Activated CD4-positive, alpha-beta T cell treated with anti-CD3 and anti-CD28 coated beads, Interleukin-2, Interleukin-6, amounts not matched to agents 100 ng/mL and 50 ng/mL, durations not matched to agents 16 hours and 8 hours (primary cell): ENCODE results near the gene ANK3.

Source experiments
- DNase-seq: peaks from one replicate; pipeline ENCODE4 v3.0.0-alpha.2; 2020

ANK3 gene

GRCh38 chr10:60169111-60169510 is 220.6 kb downstream of the ANK3 start:
- DNase-seq, result no peak

- no peak for DNase-seq
Observed at GRCh38 chr10:60167050-60167449, 222.6 kb downstream of the ANK3 start.

DNA sequence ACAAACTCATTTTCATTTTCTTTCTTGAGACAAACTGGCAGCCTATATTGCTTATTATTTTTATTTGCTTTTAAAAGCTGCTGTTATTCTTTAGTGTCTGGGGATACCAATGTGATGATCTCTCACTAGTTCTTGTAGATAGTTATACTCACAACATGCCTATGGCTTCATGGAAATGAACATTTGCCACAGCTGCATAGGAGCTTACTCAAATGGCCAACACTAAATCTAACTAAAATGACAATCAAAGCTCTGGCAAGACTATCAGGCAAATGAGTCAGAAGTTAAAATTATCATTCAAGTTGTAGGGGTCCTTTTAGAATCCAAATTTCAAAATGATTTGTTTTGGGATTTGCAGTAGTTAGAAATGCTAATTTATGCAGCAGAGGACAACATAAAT is 225.9 kb downstream of the ANK3 start:
- DNase-seq, result no peak

GRCh38 chr10:60162631-60163030 is 227.0 kb downstream of the ANK3 start:
- DNase-seq, result no peak

DNA sequence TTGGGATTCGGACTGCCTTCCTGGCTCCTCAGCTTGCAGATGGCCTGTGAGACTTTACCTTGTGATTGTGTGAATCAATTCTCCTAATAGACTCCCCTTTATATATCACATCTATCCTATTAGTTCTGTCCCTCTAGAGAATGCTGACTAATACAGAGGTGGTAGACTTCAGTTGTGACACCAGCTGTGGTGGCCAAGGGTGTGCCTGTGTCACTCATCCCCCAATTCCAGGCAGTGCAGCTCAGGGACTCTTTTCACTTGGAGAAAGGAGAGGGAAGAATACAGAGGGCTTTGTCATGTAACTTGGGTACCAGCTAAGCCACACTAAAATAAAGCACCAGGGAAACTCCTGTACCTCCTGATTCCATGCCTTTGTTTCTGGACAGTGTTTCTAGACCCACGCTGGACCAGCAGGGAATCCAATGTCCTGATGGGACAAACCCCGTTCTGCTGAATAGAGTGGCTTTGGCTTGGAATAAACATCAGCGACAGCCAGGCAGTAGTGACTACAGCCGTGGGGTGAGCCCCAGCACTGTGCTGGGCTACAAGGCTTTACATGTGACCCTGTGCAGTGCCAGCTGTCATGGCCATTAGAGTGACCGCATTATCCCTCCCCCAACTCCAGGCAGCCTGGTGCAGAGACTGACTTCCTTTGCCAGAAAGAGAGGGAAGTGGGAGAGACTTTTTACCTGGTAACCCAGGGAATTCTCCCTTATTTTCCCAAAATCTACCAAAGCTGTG is 233.6 kb downstream of the ANK3 start:
- DNase-seq, result no peak

DNA sequence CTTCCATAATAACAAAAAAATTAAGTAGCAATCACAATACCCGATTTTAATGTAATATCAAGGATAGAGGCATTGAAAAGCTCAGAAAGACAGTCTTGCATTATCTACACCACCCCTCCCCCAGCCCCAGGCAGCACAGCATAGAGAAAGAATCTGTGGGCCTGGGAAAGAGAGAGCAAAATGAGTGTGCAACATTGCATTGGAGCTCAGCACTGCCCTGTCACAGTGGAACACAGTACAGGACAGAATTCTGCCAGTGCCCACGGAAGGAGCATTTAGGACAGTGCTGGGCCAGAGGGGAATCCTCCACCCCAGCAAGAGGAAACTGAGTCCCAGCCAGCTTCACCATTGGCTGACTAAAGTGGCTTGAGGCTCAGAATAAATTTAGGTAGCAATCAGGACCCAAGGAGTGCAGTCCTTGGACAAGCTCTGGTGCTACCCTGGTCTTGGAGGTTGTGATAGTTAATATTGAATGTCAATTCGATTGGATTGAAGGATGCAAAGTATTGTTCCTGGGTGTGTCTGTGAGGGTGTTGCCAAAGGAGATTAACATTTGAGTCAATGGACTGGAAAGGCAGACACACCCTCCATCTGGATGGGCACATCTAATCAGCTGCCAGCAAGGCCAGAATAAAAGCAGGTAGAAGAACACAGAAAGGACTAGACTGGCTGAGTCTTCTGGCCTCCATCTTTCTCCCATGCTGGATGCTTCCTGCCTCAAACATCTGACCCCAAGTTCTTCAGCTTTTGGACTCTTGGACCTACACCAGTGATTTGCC is 234.4 kb downstream of the ANK3 start:
- no peak for DNase-seq

- DNase-seq, result no peak
Observed at GRCh38 chr10:60149003-60149402, 240.7 kb downstream of the ANK3 start.

DNA sequence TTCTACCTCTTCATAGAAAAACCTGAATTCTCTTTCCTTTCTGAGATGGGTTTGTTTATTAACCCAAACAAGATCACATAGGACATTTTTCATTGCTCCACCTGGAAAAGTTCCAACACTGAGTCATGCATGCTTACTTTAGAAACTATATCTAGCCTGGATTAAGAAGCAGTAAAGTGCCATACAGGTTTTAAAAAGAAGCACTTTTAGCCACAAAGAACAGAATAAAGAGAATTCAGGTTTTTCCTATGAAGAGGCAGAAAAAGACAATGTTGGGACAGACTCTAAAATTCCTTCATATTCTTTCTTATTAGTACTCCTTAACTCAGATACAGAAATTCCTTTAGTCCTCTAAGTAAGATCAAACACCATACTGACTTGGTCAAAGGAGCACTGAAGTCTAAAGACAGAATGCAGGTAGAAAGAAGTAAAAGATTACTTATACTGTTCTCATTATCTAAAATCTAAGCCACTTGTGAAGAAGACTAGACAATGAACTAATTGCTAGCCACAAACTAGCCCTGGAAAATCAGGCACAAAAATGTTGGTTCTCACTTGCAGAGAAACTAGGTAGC is 241.3 kb downstream of the ANK3 start:
- DNase-seq, result no peak

DNA sequence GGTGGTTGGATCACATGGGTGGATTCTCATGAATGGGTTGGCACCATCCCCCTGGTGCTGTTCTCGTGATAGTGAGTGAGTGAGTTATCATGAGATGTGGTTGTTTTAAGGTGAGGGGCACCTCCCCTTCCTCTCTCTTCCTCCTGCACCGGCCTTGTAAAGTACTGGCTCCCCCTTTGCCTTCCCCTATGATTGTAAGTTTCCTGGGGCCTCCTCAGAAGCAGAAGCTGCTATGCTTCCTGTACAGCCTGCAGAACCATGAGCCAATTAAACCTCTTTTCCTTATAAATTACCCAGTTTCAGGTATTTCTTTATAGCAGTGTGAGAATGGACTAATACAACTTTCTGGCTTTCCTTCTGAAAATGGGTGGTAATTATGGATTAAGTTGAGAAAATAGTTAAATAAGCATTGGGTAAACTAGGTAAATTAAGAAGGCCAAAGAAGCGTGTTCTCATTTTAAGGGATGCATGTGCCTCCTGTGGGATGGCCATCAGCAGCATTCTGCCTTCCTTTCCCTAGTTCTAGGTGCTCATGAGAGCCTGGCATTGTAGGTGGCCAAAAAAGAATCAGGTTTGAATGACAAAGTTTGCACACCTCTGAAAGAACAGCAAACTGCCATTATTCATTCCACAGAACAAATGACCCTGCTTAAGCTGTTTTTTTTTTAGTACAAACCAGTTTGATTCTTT is 242.0 kb downstream of the ANK3 start:
- no peak for DNase-seq

DNA sequence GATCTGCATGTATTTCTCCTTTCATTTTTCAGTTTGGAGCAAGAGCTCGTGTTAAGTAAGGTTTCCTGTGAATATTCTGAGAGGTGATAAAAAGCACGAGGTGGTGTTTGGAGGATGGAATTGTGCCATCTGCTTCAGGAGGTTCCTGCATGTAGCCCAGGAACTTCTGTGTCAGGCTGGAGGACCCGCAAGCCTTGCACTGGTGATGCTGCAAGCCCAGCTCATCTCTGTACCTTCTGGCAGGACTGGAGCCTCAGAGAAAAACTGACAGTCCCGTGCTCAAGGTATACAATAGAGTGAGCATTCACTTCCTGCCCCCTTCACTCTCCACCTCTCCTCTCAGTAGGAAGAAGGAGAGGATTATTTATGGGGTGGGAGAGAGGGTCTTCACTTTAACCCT is 242.7 kb downstream of the ANK3 start:
- no peak for DNase-seq

- DNase-seq, result no peak
Observed at GRCh38 chr10:60144099-60144498, 245.6 kb downstream of the ANK3 start.

GRCh38 chr10:60142736-60143135 is 246.9 kb downstream of the ANK3 start:
- no peak for DNase-seq

DNA sequence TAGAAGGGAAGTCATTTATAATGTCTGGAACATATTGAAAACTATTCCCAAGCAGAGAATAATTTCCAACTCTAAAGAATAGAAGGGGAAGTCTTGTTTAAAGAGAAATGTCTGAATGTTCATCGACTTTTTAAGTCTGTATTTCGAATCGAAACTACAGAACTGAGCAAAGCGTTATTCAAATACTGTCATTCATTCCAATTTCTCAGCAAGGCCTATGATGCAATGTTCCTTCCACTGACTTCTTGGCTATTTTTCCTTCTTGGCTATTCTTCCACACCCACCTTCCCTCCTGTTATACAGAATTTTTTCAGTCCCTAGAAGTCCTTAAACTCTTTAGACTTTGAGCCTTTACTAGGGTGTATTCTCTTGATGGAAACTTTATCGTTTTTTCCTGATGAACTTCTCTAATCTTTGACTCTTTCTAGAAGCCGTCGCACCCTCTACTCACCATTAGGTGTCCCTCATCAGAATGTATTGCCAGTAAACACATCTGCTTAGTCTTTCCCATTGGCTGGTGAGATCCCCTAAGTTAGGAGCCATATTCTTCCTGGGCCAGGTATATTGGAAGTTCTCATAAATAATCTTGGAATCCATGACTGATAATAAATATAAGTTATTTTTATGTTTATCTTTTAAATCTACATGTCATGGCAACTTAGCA is 247.6 kb downstream of the ANK3 start:
- no peak for DNase-seq

DNA sequence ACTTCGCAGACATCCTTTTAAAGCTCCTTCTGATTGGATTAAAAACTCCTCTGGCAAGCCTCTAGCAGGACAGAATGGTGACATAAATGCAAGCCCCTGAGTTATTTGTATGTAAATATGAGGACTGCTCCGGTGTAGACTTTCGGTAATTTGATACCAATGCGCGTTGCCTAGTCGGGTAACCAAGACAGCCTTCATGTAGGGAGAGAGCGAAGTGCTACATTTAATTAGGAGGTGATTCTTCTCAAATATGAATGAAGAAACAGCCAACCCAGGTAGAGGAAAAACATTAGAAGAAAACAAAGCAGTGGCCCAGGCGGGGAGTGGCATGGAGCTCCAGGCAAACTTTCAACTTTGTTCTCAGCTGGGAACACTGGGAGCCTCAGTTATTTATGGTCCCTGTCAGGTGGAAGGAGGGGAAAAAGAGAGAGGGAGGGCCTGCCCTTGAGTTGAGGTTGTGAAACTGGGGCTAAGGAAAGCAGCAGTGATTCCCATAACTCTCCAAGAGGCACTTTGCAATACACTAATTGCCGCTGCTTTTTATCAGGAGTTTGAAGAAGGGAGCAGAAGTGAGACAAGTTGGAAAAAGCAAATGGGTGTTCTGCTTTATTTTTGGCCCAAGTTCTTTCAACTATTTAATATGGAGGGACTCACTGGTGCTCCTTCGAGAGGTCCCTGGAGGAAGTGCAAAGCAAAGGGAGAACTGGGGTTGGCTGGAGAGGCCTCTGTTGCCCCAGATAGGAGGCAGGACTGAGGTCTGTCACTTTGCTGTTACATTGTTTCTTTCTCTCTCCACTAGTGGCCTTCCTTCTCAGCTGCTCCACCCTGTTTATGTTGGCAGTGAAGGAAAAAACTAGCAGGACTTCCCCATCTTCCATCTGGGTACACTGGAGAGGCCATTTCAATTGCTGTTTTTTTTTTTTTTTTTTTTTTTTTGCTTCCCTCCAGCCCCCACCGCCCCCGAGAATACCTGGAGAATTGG is 248.7 kb downstream of the ANK3 start:
- DNase-seq, result no peak

DNA sequence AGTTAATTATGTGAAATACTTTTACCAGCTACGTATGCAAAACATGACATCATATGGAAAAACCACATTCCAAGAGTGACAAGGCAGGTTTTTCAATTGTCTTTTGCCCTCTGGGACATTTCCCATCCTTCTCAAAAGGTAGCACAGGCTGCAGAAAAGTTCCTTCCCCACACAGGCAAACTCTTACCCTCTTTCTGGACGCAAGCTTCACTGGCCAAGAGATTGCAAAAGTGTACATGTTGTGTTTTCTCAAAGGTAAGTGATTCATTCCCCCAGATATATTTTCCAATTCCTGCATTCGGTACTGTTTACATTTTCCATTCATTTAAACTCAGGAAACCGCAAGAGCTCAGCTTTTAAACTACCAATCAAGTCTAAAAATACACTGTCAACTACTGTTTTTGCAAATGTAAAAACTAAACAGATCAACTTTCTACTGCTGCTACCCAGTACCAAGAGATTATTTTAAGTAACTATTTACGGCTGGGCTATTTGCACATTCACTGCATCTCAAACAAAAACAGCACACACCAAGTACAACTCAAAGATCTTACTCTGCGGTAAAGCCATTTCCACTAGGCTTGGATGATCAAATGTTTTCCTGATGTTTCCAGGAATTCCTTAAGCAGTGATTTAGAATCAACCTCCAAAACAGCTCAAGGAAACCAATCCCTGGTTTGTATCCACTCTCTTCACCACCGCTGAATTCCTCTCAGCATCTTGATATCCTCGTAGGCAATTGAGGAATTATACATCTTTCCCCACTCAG is 249.7 kb downstream of the ANK3 start:
- DNase-seq, result no peak

- DNase-seq, result no peak
Observed at GRCh38 chr10:60139290-60139689, 250.4 kb downstream of the ANK3 start.

DNA sequence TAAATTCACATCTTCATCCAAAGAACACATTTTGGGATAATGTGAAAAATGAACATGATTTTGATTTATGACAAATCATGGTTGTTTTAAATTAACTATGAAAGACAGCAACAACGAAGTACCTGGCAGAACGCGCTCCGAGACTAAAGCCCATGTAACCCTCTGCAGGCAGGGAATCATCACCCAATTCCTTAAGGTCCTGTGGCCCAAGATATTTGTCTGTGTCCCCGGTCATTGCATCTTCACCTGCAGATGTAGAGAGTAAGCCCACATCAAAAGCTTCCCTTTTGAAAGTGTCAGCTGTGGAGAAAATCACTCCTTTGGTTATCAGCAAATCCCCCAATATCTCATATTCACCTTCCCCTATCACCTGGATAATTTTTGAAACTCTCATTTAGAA is 250.8 kb downstream of the ANK3 start:
- no peak for DNase-seq

DNA sequence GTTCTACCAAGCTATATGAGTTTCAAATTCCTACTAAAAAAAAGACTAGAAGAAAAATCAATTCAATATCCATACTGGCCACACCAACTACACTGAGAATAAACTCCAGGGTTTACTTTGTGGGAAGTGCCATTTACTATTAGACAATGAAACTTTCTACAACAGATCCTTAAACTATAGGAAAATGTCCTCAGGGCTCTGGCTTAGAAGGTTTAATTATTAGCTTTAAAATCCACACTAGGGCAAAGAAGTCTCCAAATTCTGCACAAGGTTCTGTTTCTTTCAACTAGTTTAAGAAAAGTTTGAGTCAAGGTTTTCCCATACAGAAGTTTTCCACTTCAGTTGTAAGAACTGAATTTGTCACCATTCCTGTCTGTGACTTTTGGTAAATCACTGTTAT is 251.6 kb downstream of the ANK3 start:
- DNase-seq, result no peak

DNA sequence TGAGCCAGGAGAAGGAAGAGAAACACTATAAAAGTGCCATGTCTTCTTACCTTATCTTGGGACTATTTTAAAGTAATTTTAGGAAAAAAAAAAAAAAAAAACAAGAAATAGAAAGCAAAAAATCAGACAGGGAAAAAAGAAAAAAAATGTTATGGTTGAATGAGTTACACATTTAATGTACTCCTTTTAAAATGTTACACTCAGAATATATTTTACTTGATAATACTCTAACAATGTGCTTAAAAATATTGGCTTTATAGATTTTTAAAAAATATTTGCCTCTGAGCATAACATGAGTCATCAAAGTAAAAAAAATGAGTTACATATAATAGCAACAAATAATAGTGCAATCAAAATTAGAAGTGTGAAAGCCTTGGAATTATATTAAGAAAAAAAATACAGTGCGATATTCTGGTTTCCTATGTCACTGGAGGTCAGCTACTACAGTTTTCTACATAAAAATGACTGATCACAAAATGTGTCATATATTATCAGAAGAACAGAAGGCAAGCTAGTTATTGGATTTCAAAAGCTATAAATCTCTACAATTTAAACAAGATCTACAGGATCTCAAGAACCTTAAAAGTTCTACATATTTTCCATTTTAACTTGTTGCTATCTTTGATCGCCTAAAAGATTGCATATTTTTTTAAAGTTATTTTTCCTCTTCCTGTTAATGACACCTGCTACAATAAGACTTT is 252.2 kb downstream of the ANK3 start:
- no peak for DNase-seq

GRCh38 chr10:60135020-60135419 is 254.7 kb downstream of the ANK3 start:
- no peak for DNase-seq
